ENCODE results near the gene RPS25.
"Not testable (repeated sequence)": the region's sequence is repeated elsewhere in the genome, so short reads cannot be mapped to it uniquely, and the experiment has no call there.

Gene RPS25

GRCh38 chr11:119039471-119039870 lies 21.3 kb upstream of the RPS25 start:
- not testable (repeated sequence) for DNase-seq (ENCODE audit: low read depth in 2 of 3, low spot score in 1 of 3)

- no peak for DNase-seq (ENCODE audit: low read depth in 2 of 3, low spot score in 1 of 3)
Measured at GRCh38 chr11:119038884-119039283, 20.7 kb upstream of the RPS25 start.

- no peak for DNase-seq (ENCODE audit: low read depth in 2 of 3, low spot score in 1 of 3)
Measured at GRCh38 chr11:119034813-119035212, 16.7 kb upstream of the RPS25 start.

- DNase-seq (ENCODE audit: low read depth in 2 of 3, low spot score in 1 of 3) = not testable (repeated sequence)
Measured at GRCh38 chr11:119033421-119033820, 15.3 kb upstream of the RPS25 start.

GRCh38 chr11:119031912-119032280 lies 13.8 kb upstream of the RPS25 start:
- no peak for DNase-seq (ENCODE audit: low read depth in 2 of 3, low spot score in 1 of 3)

- DNase-seq (ENCODE audit: low read depth in 2 of 3, low spot score in 1 of 3) = peak; percentile 98 to 99 (median 98)
Measured at GRCh38 chr11:119030329-119031047, 12.3 kb upstream of the RPS25 start, which contains the start of gene SLC37A4. Gene SLC37A4, minus strand, starts transcription at chr11:119030877.

- no peak for DNase-seq (ENCODE audit: low read depth in 2 of 3, low spot score in 1 of 3)
Measured at GRCh38 chr11:119030029-119030328, 11.8 kb upstream of the RPS25 start.

DNA sequence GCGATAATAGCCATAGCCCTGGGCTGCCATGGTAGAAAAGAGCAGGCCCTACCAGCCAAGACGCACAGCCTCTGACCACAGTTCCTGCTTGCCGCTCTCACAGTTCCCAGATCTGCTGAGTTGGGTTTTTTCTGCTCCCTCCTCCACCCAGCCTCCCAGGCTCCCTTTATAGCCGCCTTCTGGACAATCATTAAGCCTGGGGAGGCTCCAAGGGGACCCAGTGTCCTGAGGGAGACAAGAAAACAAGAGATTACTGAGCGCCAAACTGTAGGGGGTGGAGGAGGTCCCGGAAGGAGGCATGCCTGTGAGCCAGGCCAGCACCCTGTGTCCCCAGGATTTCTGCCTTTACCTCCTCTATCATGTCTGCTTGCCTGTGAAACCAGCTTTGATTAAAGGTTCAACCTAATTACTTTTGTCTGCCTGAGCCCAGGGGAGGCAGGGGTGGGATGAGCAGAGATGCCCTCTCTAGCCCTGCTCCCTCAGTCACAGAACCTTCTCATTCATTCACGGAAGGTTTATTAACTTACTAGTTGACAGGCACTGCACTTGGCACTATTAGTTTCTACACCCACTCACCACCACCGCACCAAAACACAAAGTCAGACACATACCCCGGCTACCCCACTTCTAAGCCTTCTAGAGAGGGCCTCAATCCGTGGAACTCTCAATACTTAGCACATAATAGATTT lies 11.3 kb upstream of the RPS25 start:
- peak in 2 of 3 donors; percentile 34 to 46 for DNase-seq (ENCODE audit: low read depth in 2 of 3, low spot score in 1 of 3)

GRCh38 chr11:119029069-119029339 lies 10.9 kb upstream of the RPS25 start:
- no peak for DNase-seq (ENCODE audit: low read depth in 2 of 3, low spot score in 1 of 3)

DNA sequence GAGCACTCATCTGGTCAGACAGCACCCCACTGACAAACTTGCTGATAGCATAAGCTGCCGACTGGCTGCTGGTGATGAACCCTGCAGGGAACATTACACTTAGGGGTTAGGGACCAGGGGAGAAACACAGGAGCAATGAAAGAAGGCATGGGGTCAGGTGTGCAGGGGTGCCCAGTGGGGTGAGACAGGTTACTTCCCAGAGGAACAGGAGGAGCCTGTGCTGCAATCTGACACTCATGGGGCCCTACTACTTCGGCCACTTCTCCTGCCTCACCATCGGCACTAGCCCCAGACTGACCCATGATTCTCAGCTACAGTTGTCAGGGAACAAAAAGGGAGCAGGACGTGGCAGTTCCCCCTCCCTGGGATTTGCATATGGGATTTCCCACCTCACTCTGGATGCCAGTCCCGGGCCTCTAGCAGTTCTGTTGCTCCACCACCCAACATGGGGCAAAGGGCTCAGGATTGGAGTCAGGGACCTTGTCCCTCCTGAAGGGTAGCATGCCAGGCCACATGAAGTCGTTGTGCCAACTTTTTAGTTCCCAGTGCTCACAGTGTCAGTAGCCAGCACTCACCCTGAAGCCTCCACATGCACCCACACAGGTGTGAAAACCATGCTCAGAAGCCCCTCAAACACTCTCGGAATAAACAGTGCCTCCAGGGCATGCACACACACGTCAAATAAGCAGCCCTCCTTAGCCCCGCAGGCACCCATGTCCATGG lies 10.4 kb upstream of the RPS25 start:
- no peak for DNase-seq (ENCODE audit: low read depth in 2 of 3, low spot score in 1 of 3)

DNA sequence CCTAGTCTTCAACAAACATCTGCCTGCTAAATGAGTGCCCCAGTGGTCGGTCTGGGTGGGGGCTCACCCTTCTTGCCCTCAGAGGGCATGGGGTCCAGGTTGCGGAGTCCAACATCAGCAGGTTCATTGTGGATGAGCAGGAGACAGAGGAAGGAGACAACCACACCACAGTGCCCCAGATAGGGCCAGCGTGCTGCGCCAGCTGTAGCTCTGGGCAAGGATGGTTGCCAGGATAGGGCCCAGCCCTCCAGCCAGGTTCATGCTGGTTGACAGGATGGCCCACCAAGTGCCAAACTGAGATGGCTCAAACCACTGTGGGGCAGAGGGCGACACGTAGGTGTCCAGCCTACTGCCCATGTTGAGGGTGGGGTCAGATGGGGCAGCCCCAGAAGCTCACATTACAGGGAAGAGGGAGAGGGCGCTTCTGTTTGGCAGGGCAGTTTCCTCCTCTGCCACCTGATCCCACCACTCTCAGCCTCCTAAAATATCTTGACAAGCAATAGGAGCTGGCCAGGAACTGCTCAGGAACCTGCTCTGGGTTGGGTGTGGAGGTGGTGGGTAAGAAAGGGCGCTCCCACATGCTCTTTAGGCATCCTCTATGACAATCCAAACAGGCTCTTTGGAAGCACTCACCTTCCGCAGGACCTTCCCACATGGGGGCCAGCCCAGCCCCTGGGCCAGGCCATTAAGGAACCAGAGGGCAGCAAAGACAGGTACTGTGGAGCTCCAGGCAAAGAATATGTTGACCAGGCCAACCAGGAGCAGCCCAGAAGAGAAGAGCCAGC lies 9.6 kb upstream of the RPS25 start:
- no peak for DNase-seq (ENCODE audit: low read depth in 2 of 3, low spot score in 1 of 3)

GRCh38 chr11:119026970-119027369 lies 8.8 kb upstream of the RPS25 start:
- DNase-seq (ENCODE audit: low read depth in 2 of 3, low spot score in 1 of 3) = no peak

GRCh38 chr11:119025978-119026766 lies 8.0 kb upstream of the RPS25 start:
- no peak for DNase-seq (ENCODE audit: low read depth in 2 of 3, low spot score in 1 of 3)

DNA sequence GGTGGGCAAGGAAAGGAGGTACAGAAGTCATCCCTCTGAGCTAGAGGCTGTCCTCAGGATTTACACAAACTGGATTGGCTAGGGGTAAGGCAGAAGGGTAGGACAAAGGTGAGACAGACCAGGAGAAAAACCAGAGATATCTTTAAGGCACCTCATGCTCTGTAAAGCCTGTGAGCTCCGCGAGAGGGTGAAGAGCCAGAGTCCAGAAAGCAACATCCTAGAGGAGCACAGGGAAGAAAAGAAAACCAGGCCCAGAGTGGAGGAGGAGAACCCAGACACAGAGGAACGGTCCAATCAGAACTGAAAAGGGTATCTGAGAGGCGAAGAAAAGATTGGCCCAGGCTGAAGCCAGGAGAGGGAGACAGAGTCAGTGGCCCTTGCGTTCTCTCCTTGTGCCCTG lies 7.4 kb upstream of the RPS25 start:
- DNase-seq (ENCODE audit: low read depth in 2 of 3, low spot score in 1 of 3) = no peak

DNA sequence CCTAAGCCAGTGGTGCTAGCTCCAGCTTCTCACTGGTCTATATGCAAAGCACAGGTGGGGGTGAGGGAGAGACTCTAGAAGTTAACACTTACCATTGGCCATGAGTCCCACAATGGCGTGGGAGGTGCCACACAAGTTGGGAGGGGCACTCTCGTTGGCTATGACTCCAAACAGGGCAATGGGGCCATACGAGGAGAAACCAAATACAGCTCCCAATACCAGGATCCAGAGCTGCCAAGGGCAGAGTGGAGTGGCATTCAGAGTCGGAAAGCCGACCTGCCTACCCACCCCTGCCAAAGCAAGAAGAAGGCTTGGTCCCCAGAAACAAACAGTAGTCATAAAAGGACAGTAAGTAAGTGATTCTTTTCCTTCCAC lies 6.9 kb upstream of the RPS25 start:
- DNase-seq (ENCODE audit: low read depth in 2 of 3, low spot score in 1 of 3) = no peak

GRCh38 chr11:119024430-119025098 lies 6.4 kb upstream of the RPS25 start:
- no peak for DNase-seq (ENCODE audit: low read depth in 2 of 3, low spot score in 1 of 3)

GRCh38 chr11:119023741-119024140 lies 5.6 kb upstream of the RPS25 start:
- no peak for DNase-seq (ENCODE audit: low read depth in 2 of 3, low spot score in 1 of 3)

GRCh38 chr11:119021631-119022030 lies 3.5 kb upstream of the RPS25 start:
- DNase-seq (ENCODE audit: low read depth in 2 of 3, low spot score in 1 of 3) = no peak

DNA sequence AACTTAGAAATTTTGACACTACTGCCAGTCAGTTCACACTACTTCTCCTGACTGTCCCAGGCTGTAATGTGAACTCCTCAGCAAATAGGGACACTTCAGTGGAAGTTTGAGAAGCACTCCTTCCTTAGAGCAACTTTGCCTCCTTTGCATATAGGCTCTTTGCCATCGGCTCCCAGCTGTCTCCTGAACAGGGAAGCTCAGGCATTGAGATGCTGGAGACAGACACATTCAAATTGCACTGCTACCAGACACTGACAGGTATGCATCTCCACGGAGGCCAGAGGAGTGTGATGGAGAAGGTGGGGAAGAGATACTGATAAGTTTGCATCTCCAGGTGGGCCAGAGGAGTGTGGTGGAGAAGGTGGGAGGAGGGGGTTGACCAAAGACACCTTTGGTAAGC lies 1.9 kb upstream of the RPS25 start:
- no peak for DNase-seq (ENCODE audit: low read depth in 2 of 3, low spot score in 1 of 3)

DNA sequence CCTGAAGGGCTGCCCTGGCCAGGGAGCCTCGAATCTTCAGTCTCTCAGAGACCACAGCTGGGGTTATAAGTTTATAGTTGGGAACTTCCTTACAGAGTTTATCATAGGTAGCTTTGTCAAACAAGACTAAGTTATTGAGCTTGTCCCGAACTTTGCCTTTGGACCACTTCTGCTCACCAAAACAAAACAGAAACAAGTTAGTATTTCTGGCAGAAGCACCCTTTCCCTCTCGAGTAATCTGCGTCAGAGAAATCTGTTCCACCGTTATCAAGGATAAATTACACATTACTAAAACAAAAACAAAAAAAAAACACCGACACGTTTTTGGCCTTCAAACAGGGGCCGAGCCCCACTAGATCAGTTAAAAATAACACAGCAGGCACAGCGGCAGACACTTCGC lies 766 bp downstream of the RPS25 start:
- DNase-seq (ENCODE audit: low read depth in 2 of 3, low spot score in 1 of 3) = not testable (repeated sequence)

Measured in stimulated activated CD4-positive, alpha-beta T cell treated with anti-CD3 and anti-CD28 coated beads, Interleukin-12 subunit alpha, Interleukin-12 subunit beta, amount 100 ng/mL, for 48 hours (primary cell).